SIG-M5 (cell line): ENCODE measurements around the gene B9D1.

Experiments used
- DNase-seq: peaks from one replicate; lab custom pipeline; 2025; lab: John Stamatoyannopoulos, UW

The B9D1 gene

DNA sequence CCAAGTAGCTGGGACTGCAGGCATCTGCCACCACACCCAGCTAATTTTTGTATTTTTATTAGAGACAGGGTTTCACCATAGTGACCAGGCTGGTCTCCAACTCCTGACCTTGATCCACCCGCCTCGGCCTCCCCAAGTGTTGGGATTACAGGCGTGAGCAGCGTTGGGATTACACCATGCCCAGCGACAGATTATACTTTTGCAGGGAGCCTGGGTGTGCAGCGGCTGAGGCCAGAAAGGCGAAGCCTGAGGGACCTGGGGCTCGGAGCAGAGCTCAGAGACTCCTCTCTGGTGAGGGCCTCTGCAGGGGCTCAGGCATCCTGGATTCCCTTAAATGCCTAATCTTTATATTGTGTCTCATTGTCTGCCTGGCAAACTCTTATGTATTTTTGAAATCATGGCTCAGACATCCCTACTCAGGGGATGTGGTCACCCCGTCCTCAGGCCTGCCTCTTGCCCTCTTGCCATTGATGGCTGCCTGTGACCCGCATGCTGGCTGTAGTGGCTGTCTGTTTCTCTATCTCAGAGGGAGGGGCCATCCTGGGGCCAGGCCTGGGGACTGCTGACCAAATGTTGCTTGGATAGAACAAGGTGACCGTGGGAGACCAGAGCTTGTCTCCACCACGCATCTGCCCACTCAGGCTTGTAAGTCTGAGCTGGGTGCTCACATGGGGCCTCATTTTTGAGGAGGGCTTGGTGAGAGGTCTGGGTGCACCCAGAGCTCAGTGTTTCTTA is 42.6 kb downstream of the B9D1 start:
- no peak for DNase-seq

DNA sequence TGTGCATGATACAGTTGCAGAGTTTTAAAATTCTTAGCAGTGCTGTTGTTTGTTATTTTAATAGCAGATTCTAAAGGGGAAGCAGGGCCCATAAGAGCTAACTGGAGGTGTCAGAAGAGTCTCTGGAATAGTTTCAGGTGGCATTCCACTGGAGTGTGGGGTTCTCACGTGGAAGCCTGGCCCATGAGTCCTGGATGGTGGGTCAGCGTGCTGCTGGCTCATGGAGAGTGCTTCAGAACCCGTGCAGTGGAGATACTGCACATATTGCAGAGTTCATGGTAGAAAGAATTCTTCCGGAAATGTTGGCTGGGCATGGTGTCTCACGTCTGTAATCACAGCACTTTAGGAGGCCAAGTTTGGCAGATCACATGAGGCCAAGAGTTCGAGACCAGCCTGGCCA is 43.9 kb downstream of the B9D1 start:
- DNase-seq = no peak

DNA sequence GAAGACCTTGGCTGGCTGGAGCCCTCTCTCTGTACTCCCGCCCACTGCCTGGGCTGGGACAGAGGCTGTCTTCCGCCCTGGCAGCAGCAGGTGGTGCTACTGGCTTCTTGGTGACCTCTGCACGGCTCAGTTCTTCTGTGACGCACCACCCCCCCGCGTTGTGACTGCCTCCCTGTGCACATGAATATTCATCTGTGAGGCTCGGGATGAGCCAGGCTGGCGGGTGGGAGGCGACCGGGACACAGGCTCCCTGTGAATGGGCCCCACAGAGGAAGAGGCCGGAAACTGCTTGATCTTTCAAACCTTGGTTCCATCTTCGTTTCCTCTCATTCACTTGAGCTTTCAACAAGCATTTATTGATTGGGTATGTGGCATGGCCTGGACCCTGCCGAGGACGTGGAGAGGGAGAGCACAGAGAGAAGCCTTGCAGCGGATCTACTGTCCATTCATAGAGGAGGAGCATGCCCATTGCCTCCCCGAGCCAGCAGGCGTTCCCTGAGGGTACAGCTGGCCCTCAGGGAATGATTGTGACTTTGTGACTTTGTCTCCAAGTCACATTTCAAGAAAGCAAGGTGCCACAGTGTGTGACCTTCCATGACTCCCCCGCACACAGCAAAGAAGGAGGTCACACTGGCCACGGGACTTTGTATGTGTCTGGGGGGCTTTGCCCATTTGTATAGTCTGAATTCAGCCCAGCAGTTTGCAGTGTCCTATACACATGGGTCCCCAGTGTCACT is 45.0 kb downstream of the B9D1 start:
- DNase-seq = no peak

DNA sequence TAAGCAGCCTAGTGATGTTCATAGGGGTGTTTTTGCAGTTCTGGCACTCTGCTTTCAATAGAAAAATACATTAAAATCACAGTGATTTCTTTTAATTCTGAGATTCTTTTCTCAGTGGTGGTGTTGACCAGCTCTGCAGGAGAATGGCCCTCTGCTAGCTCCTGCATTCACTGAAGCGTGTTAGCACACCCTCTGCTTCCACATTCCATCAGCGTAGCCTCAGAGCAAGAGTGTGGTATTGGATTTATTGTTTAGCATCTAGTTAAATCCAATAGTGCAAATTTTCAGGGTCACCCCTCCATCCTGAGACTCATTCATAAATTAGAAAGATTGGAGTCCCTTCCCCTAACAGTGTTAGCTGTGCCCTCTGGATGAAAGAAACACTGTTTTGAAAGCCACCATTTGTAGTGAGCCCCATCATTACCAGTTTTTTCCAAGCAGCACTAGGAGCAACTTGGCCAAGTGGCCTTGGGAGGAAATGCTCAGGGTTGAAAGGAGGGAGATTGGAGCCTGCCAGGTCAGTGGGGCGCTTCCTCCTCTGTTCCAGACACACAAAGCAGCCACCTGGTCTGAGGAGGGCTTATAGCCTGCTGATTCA is 45.7 kb downstream of the B9D1 start:
- DNase-seq = no peak

DNA sequence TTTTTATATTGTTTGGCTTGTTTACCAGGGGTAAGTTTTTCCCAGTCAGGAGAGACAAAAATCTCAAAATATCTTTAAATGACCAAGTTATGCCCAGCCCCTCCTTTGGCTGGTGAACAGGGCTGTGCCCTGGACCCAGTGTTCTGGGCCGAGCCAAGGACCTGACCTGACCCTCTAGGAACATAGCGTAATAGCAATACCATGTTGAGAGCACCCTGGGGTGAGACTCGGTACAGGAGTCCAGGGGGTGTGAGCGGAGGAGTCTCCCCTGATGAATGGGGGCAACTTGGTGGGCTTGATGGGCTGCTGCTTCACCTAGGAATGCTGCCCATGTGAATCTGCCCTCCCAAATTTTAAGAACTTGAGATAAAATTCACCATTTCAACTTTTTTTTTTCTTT is 47.4 kb downstream of the B9D1 start:
- DNase-seq = no peak

DNA sequence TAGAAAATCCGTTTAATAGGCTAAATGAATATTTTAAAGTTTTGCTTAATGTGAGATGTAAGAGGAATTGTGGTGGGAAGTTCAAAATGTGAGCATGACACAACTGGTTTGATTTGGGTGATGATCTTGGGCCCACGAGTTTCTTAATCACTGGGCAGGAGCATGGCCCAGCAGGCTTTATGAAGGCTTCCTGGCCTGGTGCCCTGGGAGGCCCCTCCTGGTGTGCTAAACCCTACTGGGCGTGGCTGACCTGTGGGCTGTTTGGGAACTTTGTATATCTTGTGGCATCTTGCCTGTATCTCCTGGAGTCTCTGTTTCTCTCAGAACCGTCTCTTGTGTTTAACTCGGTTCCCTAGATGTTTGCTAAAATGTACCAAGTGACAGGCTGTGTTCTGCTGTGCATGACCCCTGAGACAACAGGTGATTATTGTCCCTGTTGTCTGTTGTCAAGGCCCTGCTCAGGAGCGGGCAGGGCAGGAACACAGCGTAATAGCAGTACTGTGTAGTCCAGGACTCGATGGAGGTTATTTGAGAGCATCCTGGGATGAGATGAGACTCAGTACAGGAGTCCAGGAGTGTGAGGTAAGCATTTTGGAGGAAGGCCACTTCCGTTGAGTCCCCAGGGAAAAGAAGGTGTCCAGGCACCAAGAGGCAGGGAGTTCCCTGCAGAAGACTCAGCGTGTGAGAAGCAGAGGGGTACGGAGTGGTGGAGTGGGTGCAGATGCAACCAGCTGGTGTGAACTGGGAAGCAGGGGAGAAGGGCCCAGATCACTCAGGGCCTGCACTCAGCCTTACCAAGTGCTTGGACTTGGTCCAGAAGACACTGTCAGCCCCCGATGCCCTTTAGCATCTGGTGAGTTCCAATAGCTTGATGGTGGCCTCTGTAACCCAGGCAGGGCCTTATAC is 48.5 kb downstream of the B9D1 start:
- no peak for DNase-seq

DNA sequence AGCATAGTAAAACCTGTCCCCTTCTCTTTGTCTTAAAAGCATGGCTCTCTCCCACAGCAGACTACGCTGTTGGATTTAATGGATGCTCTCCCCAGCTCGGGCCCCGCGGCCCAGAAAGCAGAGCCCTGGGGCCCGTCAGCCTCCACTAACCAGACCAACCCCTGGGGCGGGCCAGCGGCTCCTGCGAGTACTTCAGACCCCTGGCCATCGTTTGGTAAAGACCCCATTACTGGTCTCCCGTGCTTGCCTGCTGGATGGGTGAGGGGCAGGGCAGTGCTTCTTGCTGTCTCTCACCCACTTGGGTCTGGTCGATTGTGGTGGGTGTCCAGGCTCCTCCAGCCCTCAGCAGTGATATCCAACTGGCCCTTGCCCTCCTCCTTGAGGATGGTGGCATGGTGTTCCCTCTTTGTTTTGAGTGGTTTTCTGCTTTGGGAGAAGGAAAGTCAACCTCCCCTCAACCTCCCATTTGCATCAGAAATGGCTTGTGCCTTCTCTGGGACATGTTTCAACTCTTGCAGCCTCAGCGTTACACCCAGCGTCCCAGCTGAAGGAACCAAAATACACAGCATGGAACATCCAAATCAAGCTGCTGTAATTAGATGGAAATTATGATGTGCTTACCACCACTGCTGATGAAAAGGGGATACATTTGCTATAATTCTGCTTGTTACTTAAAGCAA is 49.3 kb downstream of the B9D1 start:
- no peak for DNase-seq

DNA sequence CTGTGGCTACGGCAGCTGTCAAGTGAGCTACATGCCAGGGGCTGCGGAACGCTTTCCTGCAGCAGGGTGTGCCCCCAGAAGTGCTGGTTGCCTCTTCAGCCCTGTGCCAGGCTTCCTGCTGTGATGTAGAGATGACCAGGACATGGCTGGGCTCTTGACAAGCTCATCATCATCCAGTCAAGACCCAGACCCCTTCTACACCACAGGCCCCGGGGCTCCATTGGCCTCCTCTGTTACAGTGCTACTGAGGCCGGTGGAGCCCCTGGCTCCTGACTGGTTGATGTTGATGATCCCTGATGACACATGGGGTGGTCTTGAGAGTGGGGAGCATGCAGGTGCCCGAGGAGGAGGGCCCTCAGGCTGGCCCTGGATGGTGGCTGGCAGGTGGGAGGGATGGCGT is 50.1 kb downstream of the B9D1 start:
- DNase-seq = no peak

DNA sequence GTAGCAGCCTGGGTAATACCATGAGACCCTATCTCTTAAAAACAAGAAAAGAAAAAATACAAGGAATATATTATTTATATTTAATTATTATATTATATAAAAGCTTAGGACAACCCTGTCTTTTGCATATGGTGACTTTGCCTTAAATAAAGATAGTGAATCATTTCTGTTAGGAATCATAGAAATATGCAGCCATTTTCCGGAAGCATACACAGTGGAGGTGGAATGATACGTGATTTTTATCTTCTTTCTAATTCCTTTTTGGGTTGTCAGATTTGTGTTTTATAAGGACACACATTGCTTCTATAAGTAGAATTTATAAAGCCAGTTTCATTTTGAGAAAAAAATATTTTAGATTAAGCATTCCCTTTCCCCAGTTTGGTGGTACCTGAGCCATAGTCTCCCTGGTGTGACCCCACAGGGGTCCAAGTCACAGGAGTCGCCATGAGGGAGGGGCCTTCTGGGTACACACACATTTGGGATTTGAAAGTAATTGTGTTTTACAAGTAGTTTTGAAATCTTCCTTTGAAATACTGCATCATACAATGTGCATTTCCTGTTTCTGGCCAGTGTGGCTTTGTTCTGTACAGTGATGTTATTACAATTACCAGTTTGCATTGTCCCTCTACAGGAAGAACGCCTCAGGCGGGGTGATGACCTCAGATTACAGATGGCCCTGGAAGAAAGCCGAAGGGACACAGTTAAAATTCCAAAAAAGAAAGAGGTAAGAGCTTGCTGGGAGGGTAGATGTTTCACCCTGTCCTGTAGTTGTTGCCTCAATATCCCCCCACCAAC is 50.9 kb downstream of the B9D1 start:
- DNase-seq = no peak

DNA sequence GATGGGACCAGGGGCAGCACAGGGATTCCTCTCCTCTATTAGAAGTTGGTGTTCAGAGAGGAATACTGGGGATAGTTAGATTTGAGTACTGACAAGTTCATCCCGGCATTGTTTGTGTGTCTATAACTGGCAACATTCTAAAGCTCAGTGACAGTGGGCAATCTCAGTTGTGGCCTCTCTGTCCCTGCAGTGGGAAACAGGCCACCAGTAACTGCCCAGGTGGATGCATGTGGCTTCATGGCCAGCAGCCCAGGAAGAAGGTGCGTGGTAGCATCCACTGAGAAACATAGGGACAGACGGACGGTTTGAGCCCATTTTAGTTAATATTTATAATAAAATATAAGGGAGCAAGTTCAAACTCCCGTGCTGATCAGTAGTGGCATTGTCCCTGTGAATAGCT is 51.5 kb downstream of the B9D1 start:
- no peak for DNase-seq

DNA sequence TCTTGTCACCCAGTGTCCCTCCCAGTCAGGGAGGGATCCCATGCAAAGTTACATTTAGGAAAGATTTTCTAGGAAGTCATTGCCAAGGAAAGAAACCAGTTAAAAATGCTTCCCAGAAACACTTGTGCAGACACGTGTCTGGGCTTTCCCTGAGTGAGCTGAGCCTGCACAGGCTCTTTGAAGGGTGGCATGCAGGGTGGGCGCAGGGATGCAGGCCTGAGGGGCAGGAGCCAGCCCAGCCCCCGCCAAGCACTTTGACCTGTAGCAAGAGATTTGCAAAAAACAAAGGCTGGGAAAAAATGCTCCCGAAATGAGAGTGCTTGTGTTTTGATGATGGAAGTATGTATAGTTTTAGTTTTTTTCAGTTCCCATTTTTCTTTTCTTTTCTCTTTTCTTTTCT is 52.4 kb downstream of the B9D1 start:
- no peak for DNase-seq

DNA sequence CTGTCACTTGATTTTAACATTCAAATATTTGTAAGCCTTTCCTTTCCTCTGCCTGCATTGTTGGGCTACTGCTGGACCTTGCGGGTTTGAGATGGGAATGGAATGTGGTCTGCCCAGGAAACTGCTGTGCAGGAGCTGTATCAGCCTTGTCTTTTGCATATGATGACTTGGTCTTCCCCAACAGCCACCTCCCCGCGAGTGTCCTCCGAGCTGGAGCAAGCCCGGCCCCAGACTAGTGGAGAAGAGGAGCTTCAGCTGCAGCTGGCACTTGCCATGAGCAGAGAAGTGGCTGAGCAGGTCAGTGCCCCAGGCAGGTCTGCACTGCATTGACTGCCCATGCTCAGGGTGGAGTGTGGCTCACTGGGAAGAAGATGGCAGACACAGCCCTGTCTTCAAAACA is 52.8 kb downstream of the B9D1 start:
- DNase-seq = no peak

DNA sequence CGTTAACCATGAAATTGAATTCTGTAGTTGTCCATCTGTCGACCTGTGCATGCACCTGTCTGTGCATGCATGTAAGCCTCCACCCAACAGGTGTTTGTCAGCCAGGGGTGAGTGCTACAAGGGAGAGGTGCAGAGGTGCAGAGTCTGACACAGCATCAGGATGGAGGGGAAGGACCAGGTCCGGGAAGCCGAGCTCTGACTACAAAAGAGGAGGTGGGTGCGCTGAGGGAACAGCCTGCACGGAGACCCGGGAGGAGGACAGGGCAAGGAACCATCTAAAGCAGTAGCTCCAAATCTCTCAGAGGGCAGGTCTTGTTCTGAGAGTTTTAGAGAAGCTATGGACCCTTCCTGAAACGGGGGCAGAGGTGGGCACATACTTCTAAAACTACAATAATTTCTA is 54.1 kb downstream of the B9D1 start:
- no peak for DNase-seq

DNA sequence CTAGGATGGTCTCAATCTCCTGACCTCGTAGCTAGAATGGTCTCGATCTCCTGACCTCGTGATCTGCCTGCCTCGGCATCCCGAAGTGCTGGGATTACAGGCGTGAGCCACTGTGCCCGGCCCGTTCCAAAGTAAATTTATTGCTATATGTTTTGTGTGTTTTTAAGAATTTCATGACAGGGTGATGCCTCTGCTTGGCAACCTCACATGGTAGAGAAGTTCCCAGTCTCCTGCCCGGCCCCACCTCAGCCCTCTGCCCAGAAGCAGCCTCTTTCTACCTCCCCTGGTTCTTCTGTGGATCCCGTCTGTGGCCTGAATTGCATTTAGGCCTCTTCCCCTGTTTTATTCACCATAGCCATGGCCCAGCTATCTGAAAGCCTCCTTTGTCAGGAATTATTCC is 55.0 kb downstream of the B9D1 start:
- DNase-seq = no peak

DNA sequence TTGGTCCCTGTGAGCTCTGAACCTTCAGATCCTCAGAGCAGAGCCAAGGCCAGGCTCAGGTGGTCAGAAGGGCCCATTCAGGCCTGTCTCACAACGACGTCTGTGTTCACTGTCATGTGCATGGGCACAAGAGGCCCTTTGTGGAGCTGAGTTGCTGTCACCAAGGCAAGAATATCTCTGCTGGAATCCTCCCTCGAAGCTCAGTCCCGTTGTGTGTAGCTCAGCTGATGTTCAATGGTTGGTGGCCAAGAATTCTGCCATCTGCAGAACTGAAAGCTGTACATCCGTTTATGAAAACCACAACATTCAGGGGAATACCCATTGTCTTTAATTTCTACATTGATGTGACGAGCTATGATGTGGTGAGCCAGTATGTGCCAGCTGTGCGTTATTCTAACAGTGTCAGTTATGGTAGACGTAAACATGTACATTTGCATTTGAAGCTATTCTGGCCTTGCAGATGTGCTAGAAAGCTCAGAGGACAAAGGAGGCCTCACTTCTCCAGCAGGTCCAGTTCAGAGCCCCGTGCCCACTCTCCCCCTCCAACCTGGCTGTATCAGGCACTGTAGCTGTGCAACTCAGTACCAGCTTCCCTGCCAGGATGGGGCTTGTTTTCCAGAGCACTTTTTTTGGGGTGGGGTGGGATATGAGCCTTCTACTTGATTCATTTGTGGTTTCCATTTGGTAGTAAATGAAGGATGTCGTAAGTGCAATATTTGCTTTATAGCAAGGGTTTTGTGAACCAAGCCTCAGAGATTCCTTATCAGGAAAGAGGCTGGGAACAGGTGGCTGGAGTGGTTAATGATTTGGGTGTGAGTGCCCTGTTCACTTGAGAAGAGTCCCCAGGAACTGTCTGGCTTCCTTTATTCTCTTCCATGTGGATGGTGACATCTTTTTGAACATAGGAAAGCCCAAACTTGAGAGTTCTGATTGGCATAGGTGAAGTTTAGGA is 56.1 kb downstream of the B9D1 start:
- DNase-seq = peak; percentile 52

DNA sequence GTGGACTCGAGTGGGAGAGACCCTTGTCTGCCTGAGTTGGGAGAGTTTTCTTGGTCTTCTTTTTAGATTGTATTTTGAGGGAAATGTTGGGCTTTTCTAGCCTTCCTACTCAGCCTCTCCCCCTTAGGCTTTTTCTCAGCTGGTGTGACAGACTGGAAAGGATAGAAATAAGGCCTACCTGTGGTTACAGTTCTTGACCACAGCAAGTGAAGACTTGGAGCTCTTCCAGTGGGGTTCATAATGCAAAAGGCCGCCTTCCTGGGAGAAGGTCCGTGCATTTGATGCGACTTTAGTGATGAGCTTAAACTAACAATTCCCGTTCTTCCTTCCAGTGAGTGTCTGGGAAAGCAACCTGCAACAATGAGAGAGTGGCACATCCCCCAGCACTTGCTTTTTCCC is 56.8 kb downstream of the B9D1 start:
- no peak for DNase-seq

DNA sequence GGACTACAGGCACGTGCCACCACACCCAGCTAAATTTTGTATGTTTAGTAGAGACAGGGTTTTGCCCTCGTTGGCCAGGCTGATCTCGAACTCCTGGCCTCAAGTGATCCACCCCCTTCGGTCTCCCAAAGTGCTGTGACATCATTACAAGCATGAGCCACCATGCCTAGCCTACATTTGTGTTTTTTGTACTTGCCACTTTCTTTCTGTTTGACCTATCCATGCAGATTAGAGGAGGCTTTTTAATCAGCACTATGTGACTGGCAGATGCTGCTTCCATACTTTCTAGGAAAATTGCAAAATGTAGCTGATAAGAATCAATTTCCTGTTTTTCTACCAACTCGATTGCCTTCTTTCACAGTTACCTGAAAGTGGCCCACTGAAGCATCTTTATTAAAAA is 57.3 kb downstream of the B9D1 start:
- DNase-seq = no peak

DNA sequence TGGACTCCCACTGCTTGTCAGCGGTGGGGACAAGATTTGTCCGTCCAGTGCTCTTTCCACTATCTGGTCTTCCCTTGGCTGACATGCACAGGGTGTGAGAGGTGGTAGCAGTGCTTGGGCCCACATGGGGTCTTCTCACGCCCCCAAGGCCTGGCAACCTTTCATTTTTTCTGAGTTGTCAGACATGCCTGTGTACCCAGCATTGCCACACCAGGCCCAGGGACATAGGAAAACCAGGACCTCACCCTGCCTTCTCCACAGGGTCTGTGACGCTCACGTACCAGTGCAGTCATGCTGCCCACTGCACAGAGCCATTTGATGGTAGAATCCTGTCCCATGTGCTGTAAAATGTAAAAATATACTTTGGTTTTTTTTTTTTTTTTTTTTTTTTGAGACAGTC is 57.8 kb downstream of the B9D1 start:
- DNase-seq = no peak

DNA sequence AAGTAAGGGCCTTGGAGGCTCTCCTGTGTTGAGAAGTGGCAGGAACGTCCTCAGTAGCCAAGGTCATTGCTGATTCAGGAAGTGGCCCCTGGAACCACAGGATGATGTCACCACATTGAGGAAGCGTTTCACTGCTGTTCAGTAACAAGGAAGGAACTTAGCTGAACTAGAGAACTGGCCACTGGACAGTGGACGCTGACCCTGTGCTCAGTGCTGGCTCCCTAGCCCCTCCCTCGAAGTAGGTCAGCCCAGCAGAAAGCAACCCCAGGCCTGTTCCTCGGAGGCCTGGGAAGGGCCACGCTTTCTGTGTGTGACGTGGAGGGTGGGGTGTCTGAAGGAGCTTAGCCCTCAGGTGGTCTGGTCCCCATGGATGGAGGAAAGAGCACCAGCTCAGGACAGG is 58.3 kb downstream of the B9D1 start:
- peak; percentile 46 for DNase-seq

DNA sequence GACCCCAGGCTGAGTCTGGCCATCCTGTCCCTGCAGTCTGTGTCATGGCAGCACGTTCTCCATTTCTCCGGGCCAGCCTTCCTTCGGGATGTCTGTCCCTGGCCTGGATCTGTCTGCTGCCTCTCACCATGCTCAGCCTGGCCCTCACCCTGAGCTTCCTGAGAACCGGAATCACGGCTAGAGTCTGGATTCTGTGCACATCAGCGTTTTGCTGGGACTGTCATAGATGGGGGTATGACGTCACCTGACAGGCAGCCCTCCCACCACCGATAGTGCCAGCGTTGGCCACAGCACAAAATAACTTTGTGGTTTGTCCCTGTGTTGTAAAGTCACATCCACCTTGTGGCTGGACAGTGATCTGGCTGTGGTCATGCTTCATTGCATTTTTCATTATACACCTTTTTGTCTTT is 59.2 kb downstream of the B9D1 start:
- no peak for DNase-seq
